K562 (cell line): ENCODE data around the gene CNIH1. TPM values are rescaled to one million over a fixed set of nuclear protein-coding genes. Genes with fewer than 3 reads are reported as not detected.

Source experiments
- BRF1 ChIP-seq: IDR thresholded peaks from 3 replicates; pipeline ENCODE4 v1.6.1; 2011; ENCODE audit warnings: borderline replicate concordance, mild to moderate bottlenecking; ENCODE audit not compliant: insufficient read length; ENCODE audit errors: extremely low read depth
- CBFA2T2 ChIP-seq: fragments of 450-650 bp; conservative IDR thresholded peaks from 2 replicates; pipeline ENCODE4 v1.6.1; 2017; ENCODE audit warnings: mild to moderate bottlenecking
- CBX3 ChIP-seq, 2 experiments: IDR thresholded peaks; 1 replicate in 1 of 2; 2 replicates in 1 of 2; pipeline ENCODE4 v1.6.1; 2012; ENCODE audit warnings: inconsistent platforms in 2 of 2, low read length in 2 of 2, borderline replicate concordance in 1 of 2, control low read depth in 1 of 2
- CHCHD3 ChIP-seq: fragments of 250-450 bp; sonication (Bioruptor Pico); IDR thresholded peaks from 2 replicates; pipeline ENCODE4 v2.1.2; 2022; ENCODE audit warnings: mild to moderate bottlenecking
- EGR1 ChIP-seq: fragments of 450-650 bp; conservative IDR thresholded peaks from 2 replicates; pipeline ENCODE4 v1.6.1; 2017; ENCODE audit warnings: mild to moderate bottlenecking
- ERF ChIP-seq: fragments of 450-650 bp; formaldehyde crosslinking; IDR thresholded peaks from 2 replicates; pipeline ENCODE4 v1.4.0; 2020; ENCODE audit warnings: mild to moderate bottlenecking, mixed read lengths
- EWSR1 ChIP-seq: fragments of 450-650 bp; IDR thresholded peaks from 2 replicates; pipeline ENCODE4 v1.6.1; 2018; ENCODE audit warnings: borderline replicate concordance, mild to moderate bottlenecking, low read depth, moderate library complexity; ENCODE audit not compliant: partially characterized antibody
- HMBOX1 ChIP-seq: sonication (generic); IDR thresholded peaks from 2 replicates; pipeline ENCODE4 v1.6.1; 2016
- HNRNPH1 ChIP-seq: fragments of 200-400 bp; formaldehyde crosslinking; optimal IDR thresholded peaks from 2 replicates; pipeline ENCODE3; 2017; ENCODE audit warnings: low read depth, mild to moderate bottlenecking, low read length, moderate library complexity
- NR0B1 ChIP-seq: fragments of 450-650 bp; IDR thresholded peaks from one replicate; pipeline ENCODE4 v1.6.1; 2018; ENCODE audit warnings: mild to moderate bottlenecking, moderate library complexity; ENCODE audit not compliant: partially characterized antibody
- POLR3A ChIP-seq: IDR thresholded peaks from 2 replicates; pipeline ENCODE4 v1.6.1; 2011; ENCODE audit warnings: borderline replicate concordance, mild to moderate bottlenecking, moderate library complexity; ENCODE audit not compliant: insufficient read length, insufficient read depth; ENCODE audit errors: extremely low read depth
- SETDB1 ChIP-seq: IDR thresholded peaks from one replicate; pipeline ENCODE4 v1.6.1; 2012; ENCODE audit warnings: low read length, control low read depth, inconsistent platforms
- SLC30A9 ChIP-seq: fragments of 250-450 bp; sonication (Bioruptor Pico); IDR thresholded peaks from 2 replicates; pipeline ENCODE4 v1.8.0; 2022; ENCODE audit warnings: mild to moderate bottlenecking, moderate library complexity
- SMARCB1 ChIP-seq: IDR thresholded peaks from 2 replicates; pipeline ENCODE4 v1.6.1; 2011; ENCODE audit warnings: improper control_type of control experiment, low read depth; ENCODE audit not compliant: insufficient read length
- TAL1 ChIP-seq: fragments of 450-650 bp; IDR thresholded peaks from 2 replicates; pipeline ENCODE4 v1.6.1; 2016; ENCODE audit warnings: mild to moderate bottlenecking
- THRAP3 ChIP-seq: fragments of 450-650 bp; IDR thresholded peaks from 2 replicates; pipeline ENCODE4 v1.6.1; 2016; ENCODE audit warnings: mild to moderate bottlenecking, inconsistent platforms, borderline replicate concordance
- THRB ChIP-seq: fragments of 450-650 bp; formaldehyde crosslinking; conservative IDR thresholded peaks from 2 replicates; pipeline ENCODE4 v1.4.0; 2022; ENCODE audit warnings: mild to moderate bottlenecking, missing genetic modification characterization
- TRIM25 ChIP-seq: fragments of 450-650 bp; IDR thresholded peaks from 2 replicates; pipeline ENCODE4 v1.7.0; 2016; ENCODE audit warnings: borderline replicate concordance
- ZBTB17 ChIP-seq: fragments of 450-650 bp; formaldehyde crosslinking; IDR thresholded peaks from 2 replicates; pipeline ENCODE4 v1.4.0; 2020; ENCODE audit warnings: mild to moderate bottlenecking
- ZNF239 ChIP-seq: fragments of 250-450 bp; sonication (Bioruptor Pico); IDR thresholded peaks from 2 replicates; pipeline ENCODE4 v1.4.0; 2020; ENCODE audit warnings: mild to moderate bottlenecking
- ZNF354B ChIP-seq: fragments of 250-450 bp; sonication (Bioruptor Pico); IDR thresholded peaks from 2 replicates; pipeline ENCODE4 v1.4.0; 2020
- ZNF639 ChIP-seq, 2 experiments: fragments of 200-800 bp in 1 of 2; sonication (Bioruptor generic) in 1 of 2; sonication (generic) in 1 of 2; formaldehyde crosslinking in 1 of 2; IDR thresholded peaks in 1 of 2; conservative IDR thresholded peaks in 1 of 2; 2 replicates each; pipeline versions ENCODE4 v1.5.0 to v1.6.1; 2016 to 2020; ENCODE audit warnings: missing compliant biosample characterization in 1 of 2, missing genetic modification characterization in 1 of 2, missing genetic modification reagents in 1 of 2
- polyA plus RNA-seq, 8 experiments: library from polyadenylated mRNA; depleted of rRNA in 4 of 8; stranded (reverse) in 5 of 8; unstranded in 3 of 8; fragments of >200 nt; fragmentation: Nextera tagmentation in 2 of 8; fragmentation: Illumina TruSeq in 1 of 8; extraction: Ambion mirVana in 2 of 8; extraction: Trizol in 1 of 8; gene quantifications; 2 replicates each; pipeline versions ENCODE4 v1.2.1 to v1.2.3, GENCODE V29; 2011 to 2014; ENCODE audit warnings: inconsistent platforms in 1 of 8, missing spikeins in 1 of 8
- total RNA-seq, 7 experiments: library from RNA; depleted of rRNA in 6 of 7; stranded (reverse); fragments of >200 nt in 6 of 7; fragmentation: Illumina TruSeq in 2 of 7; extraction: Trizol in 2 of 7; gene quantifications; 2 replicates each; pipeline versions ENCODE4 v1.2.1 to v1.2.3, GENCODE V29; 2011 to 2021; ENCODE audit warnings: low replicate concordance in 1 of 7

Gene CNIH1
- total and polyA plus RNA-seq, 9 of the 15 experiments (the other 6 are each of a cell fraction or from before 2014, with no cell fraction given) = 13.9 to 283 (median 77.3) TPM

GRCh38 chr14:54488646-54489317 is 47.6 kb upstream of the CNIH1 start, which contains the start of gene GMFB (continued):
- TF ChIP-seq THRAP3 (no peak), ZBTB17 (CRISPR knock-in tag) (0 out of 2 replicates have a peak, but pooled peaks have one; percentile 26), NR0B1 (no peak), CHCHD3 (CRISPR knock-in tag) (no peak), EGR1 (peak; percentile 41), SMARCB1 (no peak), THRB (CRISPR knock-in tag) (no peak), TAL1 (no peak), POLR3A (no peak), EWSR1 (no peak), ZNF639 (CRISPR knock-in tag; conservative IDR thresholded peaks at IDR 0.05 in 1 of 2, IDR thresholded peaks at IDR 0.05 in 1 of 2) (peak in 1 of 2 experiments; percentile 30; a peak in 1 of 4 replicates), HNRNPH1 (no peak), ERF (CRISPR knock-in tag) (0 out of 2 replicates have a peak, but pooled peaks have one; percentile 33), ZNF239 (no peak), TRIM25 (no peak), SETDB1 (no peak), CBFA2T2 (peak; percentile 48), BRF1 (no peak), ZNF354B (CRISPR knock-in tag) (no peak), HMBOX1 (no peak), SLC30A9 (CRISPR knock-in tag) (no peak), CBX3 (IDR thresholded peaks at IDR 0.05; ENCODE audit: borderline replicate concordance in 1 of 2, low read length in 2 of 2) (no peak)
